ENCODE measurements around the gene CCR4.
"Not testable (repeated sequence)": the region's sequence is repeated elsewhere in the genome, so short reads cannot be mapped to it uniquely, and the experiment has no call there.

- TF ChIP-seq CTCF, POLR2AphosphoS5 (IDR thresholded peaks at IDR 0.05): not testable (repeated sequence)
These were observed 13.3 kb downstream of the CCR4 start for GRCh38 chr3:32964781-32965180.

All from prostate gland (tissue), 2 donors.